HL-60 (cell line): ENCODE data around the gene ZNF557.
A peak's percentile ranks its signal among the peaks of the same experiment; 100 is the strongest.

ENCODE experiments used
- DNase-seq, 2 experiments: peaks; one replicate each; pipeline ENCODE4 v3.0.0-alpha.2; 2010 to 2020; ENCODE audit warnings: low read depth in 1 of 2, low spot score in 1 of 2
- H3K27ac ChIP-seq: fragments of 250-450 bp; sonication (Bioruptor Pico); replicated peaks from 2 replicates; pipeline ENCODE4 v1.5.1; 2020; ENCODE audit warnings: mild to moderate bottlenecking, moderate library complexity
- H3K27me3 ChIP-seq: fragments of 250-450 bp; sonication (Bioruptor Pico); 2 replicates; pipeline ENCODE4 v1.5.1; 2021; ENCODE audit warnings: mild to moderate bottlenecking, moderate library complexity; ENCODE audit not compliant: insufficient read depth, poor library complexity, severe bottlenecking
- H3K4me3 ChIP-seq: replicated peaks from 2 replicates; pipeline ENCODE4 v1.5.1; 2011; ENCODE audit warnings: mild to moderate bottlenecking, control low read depth, low read length; ENCODE audit not compliant: insufficient read depth
- GABPA ChIP-seq: IDR thresholded peaks from 2 replicates; pipeline ENCODE4 v1.6.1; 2012; ENCODE audit warnings: low read depth
- POLR2AphosphoS5 ChIP-seq: IDR thresholded peaks from 2 replicates; pipeline ENCODE4 v1.6.1; 2012; ENCODE audit warnings: low read depth
- REST ChIP-seq: IDR thresholded peaks from 2 replicates; pipeline ENCODE4 v1.6.1; 2012; ENCODE audit warnings: low read depth; ENCODE audit not compliant: insufficient replicate concordance
- SPI1 ChIP-seq: IDR thresholded peaks from 2 replicates; pipeline ENCODE4 v1.6.1; 2012; ENCODE audit warnings: low read depth, mild to moderate bottlenecking, borderline replicate concordance
- TF ChIP-seq, protein P1 (sequence below): IDR thresholded peaks from one replicate; pipeline ENCODE4 v1.5.1; 2011; ENCODE audit warnings: low read length, control low read depth, inconsistent platforms; ENCODE audit not compliant: insufficient read depth

ZNF557 gene

GRCh38 chr19:7083076-7083956 lies 13.8 kb downstream of the ZNF557 start:
- no peak overlapping the region for H3K27ac ChIP-seq
- TF ChIP-seq REST: no peak
- TF ChIP-seq GABPA: no peak
- peak; percentile 67 for TF ChIP-seq POLR2AphosphoS5
- TF ChIP-seq, protein P1, sequence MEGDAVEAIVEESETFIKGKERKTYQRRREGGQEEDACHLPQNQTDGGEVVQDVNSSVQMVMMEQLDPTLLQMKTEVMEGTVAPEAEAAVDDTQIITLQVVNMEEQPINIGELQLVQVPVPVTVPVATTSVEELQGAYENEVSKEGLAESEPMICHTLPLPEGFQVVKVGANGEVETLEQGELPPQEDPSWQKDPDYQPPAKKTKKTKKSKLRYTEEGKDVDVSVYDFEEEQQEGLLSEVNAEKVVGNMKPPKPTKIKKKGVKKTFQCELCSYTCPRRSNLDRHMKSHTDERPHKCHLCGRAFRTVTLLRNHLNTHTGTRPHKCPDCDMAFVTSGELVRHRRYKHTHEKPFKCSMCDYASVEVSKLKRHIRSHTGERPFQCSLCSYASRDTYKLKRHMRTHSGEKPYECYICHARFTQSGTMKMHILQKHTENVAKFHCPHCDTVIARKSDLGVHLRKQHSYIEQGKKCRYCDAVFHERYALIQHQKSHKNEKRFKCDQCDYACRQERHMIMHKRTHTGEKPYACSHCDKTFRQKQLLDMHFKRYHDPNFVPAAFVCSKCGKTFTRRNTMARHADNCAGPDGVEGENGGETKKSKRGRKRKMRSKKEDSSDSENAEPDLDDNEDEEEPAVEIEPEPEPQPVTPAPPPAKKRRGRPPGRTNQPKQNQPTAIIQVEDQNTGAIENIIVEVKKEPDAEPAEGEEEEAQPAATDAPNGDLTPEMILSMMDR: no peak
- no peak for TF ChIP-seq SPI1
- H3K4me3 ChIP-seq: no peak overlapping the region
- no peaks in the 10 kb centered on the region for H3K27me3 ChIP-seq
- peak in 1 of 2 experiments; percentile 7 for DNase-seq

DNA sequence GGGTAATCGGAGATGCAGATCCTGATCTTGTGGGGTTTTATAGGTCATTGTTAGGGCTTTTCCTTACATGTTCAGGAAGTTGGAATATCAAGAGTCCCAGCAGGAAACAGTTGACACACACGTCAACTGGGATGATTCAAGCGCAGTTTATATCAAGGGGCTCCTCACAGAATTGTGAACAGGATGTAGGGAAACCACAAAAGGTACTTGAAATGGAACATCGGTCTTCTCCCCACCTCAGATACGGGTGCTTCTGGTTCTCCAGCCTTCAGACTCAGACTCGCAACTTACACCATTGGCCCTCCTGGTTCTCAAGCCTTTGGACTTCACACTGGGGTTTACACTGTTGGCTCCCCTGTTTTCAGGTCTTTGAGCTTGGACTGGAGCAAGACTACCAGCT lies 19.5 kb downstream of the ZNF557 start:
- H3K4me3 ChIP-seq: no peak overlapping the region
- H3K27ac ChIP-seq: no peak overlapping the region
- H3K27me3 ChIP-seq: no peaks in the 10 kb centered on the region
- TF ChIP-seq, protein P1: no peak
- no peak for DNase-seq

DNA sequence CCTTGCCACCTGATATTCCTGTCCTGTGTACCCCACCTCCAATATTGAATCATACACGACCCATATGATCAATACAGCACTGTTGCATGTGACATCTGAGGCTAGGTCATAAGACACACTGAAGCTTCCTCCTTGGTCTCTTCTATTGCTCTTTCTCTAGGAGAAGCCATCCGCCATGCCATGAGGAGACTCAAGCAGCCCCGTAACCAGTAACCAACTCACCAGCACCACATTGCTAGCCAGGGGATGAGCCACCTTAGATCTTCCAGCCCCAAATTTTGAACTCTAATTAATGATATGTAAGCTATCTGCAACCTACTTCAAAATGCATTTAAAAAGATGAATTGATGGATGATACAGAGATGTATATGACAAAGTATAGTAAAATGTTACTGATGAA lies 28.6 kb downstream of the ZNF557 start:
- Histone ChIP-seq H3K27me3 (no peaks in the 10 kb centered on the region), H3K4me3 (no peak overlapping the region), H3K27ac (no peak overlapping the region; the same call in 1 of the 2 replicates)
- DNase-seq: peak in 1 of 2 experiments; percentile 18
- TF ChIP-seq, protein P1: no peak
- TF ChIP-seq GABPA: no peak
- TF ChIP-seq POLR2AphosphoS5: no peak
- no peak for TF ChIP-seq REST
